Right atrium auricular region (tissue), 2 donors: ENCODE results near the gene CEP128. TPM values are rescaled to one million over a fixed set of nuclear protein-coding genes. Genes with fewer than 3 reads are reported as not detected.

ENCODE experiments used
- DNase-seq: peaks from one replicate; pipeline ENCODE4 v3.0.0-alpha.2; 2019; ENCODE audit warnings: low spot score
- H3K27ac ChIP-seq, 2 donors: fragments of 200-600 bp; sonication (generic); 1 replicate in 1 of 2; 2 replicates in 1 of 2; pipeline ENCODE4 v1.5.1; 2016 to 2019
- H3K27me3 ChIP-seq, 2 donors: fragments of 200-600 bp; sonication (generic); one replicate each; pipeline versions ENCODE4 v1.5.1 to v1.6.0; 2017 to 2019
- H3K36me3 ChIP-seq: fragments of 200-600 bp; sonication (generic); one replicate; pipeline ENCODE4 v1.5.1; 2016
- H3K4me1 ChIP-seq, 2 donors: fragments of 200-600 bp; sonication (generic); one replicate each; pipeline versions ENCODE4 v1.5.1 to v1.6.0; 2017 to 2019
- H3K4me3 ChIP-seq, 2 donors: fragments of 200-600 bp; sonication (generic); 1 replicate in 1 of 2; 2 replicates in 1 of 2; pipeline ENCODE4 v1.5.1; 2017 to 2019; ENCODE audit warnings: mild to moderate bottlenecking in 1 of 2, moderate library complexity in 1 of 2
- H3K9me3 ChIP-seq, 2 donors: fragments of 200-600 bp; sonication (generic); one replicate each; pipeline ENCODE4 v1.5.1; 2019
- total RNA-seq, 2 donors: library from RNA; depleted of rRNA; stranded (reverse); fragments of >200 nt; gene quantifications; one replicate each; pipeline ENCODE4 v1.1.0, GENCODE V29; 2016
- TF ChIP-seq, protein P1 (sequence below), 2 donors: fragments of 200-600 bp; sonication (generic); IDR thresholded peaks; one replicate each; pipeline ENCODE4 v1.5.1; 2019; ENCODE audit warnings: antibody characterized with exemption in 2 of 2

CEP128 gene
- total RNA-seq, 2 donors from 2014 or later = 1.3 to 2.7 TPM

DNA sequence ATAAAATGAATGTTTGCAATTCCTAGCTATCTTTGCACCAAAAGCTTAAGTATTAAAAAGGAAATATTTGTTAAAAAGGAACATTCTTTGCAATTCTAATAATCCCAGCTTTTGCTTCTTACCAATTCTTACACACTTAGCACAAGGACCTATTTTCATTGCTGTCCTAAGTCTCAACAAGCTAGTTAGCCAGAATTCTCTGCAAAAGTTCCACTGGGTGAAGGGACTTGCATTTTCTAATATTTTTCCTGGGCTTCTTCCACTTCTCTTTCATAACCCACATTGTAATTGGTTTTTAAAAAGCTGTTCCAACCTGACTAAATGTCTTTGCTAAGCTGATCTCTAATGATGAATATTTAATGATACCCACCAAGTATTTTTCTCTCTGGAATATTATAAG lies 422.5 kb downstream of the CEP128 start:
- no peak overlapping the region for H3K27ac ChIP-seq

DNA sequence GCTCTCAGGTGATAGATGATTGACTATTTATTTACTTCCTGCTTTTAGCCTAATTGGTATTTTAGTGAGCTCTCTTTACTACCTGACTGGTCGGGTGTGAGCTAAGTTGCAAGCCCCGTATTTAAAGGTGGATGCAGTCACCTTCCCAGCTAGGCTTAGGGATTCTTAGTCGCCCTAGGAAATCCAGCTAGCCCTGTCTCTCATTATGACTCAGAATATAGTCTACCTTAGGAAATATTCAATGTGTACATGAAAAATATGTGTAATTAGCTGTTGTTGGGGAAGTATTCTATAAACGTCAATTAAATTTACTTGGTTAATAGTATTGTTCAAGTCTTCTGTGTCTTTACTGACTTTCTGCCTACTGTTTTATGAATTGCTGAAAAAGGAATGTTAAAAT lies 423.4 kb downstream of the CEP128 start:
- Histone ChIP-seq H3K27me3 (no peaks in the 10 kb centered on the region), H3K4me1 (no peaks in the 10 kb centered on the region), H3K4me3 (no peak overlapping the region), H3K9me3 (peaks cover 0 to 2% of the 10 kb centered on the region in 2 donors), H3K36me3 (no peaks in the 10 kb centered on the region), H3K27ac (no peak overlapping the region)
- DNase-seq = no peak
- TF ChIP-seq, protein P1, sequence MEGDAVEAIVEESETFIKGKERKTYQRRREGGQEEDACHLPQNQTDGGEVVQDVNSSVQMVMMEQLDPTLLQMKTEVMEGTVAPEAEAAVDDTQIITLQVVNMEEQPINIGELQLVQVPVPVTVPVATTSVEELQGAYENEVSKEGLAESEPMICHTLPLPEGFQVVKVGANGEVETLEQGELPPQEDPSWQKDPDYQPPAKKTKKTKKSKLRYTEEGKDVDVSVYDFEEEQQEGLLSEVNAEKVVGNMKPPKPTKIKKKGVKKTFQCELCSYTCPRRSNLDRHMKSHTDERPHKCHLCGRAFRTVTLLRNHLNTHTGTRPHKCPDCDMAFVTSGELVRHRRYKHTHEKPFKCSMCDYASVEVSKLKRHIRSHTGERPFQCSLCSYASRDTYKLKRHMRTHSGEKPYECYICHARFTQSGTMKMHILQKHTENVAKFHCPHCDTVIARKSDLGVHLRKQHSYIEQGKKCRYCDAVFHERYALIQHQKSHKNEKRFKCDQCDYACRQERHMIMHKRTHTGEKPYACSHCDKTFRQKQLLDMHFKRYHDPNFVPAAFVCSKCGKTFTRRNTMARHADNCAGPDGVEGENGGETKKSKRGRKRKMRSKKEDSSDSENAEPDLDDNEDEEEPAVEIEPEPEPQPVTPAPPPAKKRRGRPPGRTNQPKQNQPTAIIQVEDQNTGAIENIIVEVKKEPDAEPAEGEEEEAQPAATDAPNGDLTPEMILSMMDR (IDR thresholded peaks at IDR 0.05) = no peak

More for the DNA sequence above, 422.5 kb downstream of the CEP128 start:
- Histone ChIP-seq H3K36me3 (no peaks in the 10 kb centered on the region), H3K27me3 (no peaks in the 10 kb centered on the region), H3K9me3 (no peaks in the 10 kb centered on the region), H3K4me1 (no peaks in the 10 kb centered on the region), H3K4me3 (no peak overlapping the region)
- TF ChIP-seq, protein P1 (IDR thresholded peaks at IDR 0.05) = no peak
- no peak for DNase-seq

DNA sequence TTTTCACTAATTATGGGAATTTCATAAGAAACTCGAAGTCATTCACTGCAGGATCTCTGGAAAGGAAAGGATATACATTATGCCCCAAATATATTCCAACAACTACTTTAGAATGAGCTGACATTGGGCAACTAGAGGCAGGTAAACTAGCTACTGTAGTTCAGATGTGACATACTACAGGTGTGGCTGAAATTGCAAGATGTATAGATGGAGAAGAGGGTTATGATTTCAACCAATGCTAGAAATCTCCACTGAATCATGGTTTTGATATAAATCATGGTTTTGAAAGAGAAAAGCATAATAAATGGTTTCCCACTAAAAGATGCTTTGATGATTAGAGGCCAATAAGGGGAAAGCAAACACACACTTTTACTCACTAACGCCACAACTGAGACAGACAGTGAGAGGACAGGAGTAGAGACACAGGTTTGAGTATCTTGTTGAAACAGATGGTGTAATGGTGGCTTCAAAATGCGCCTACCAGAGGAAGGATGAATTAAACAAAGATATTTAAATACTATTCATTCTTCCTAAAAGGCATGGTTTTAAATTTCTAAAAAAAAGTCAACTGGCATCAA lies 434.2 kb downstream of the CEP128 start:
- DNase-seq = no peak
- TF ChIP-seq, protein P1 (IDR thresholded peaks at IDR 0.05) = no peak
- H3K9me3 ChIP-seq = no peaks in the 10 kb centered on the region

DNA sequence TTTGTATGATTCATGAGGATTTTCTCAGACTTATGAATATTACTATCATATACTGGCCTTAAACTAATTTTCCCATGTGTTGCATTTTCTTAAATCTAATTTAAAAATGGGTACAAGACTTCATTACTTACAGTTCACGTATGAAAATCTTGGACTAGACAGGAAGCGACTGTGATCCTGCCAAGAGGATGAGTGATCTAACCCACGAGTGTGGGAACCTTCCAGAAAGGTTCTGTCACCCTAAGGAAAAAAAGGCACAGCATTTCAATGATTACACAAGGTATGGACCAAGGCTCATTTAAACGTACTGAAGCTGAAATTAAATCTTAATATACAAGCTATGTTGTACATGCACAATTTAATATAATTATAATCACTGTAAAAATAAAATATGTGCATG lies 436.8 kb downstream of the CEP128 start:
- no peaks in the 10 kb centered on the region for H3K4me1 ChIP-seq
- H3K27ac ChIP-seq = no peak overlapping the region
- no peak for DNase-seq
- H3K9me3 ChIP-seq = no peaks in the 10 kb centered on the region
- no peak overlapping the region for H3K4me3 ChIP-seq
- H3K36me3 ChIP-seq = no peaks in the 10 kb centered on the region
- TF ChIP-seq, protein P1 (IDR thresholded peaks at IDR 0.05) = no peak
- no peaks in the 10 kb centered on the region for H3K27me3 ChIP-seq

More for the DNA sequence above, 434.2 kb downstream of the CEP128 start:
- no peak overlapping the region for H3K27ac ChIP-seq
- no peak overlapping the region for H3K4me3 ChIP-seq
- no peaks in the 10 kb centered on the region for H3K36me3 ChIP-seq
- no peaks in the 10 kb centered on the region for H3K4me1 ChIP-seq
- no peaks in the 10 kb centered on the region for H3K27me3 ChIP-seq

DNA sequence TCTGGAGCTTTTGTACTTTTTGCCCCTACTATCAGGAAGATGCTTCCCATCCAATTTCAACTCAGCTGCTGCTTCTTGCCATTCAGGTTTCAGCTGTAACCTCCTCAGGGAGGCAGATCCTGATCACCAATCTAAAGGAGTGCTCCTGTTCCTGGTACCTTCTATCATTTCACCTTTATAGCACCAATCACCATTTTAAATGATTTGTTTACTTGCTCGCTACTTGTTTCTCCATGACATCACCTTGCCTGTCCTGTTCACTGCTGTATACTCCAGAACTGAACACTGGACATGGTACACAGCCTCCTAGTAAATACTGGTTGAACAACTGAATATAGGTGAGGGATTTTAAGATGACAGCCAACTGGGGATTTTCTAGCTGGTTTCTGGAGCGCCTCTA lies 443.0 kb downstream of the CEP128 start:
- Histone ChIP-seq H3K27ac (no peak overlapping the region), H3K36me3 (no peaks in the 10 kb centered on the region), H3K4me1 (no peaks in the 10 kb centered on the region), H3K27me3 (no peaks in the 10 kb centered on the region), H3K9me3 (no peaks in the 10 kb centered on the region), H3K4me3 (no peak overlapping the region)
- TF ChIP-seq, protein P1 (IDR thresholded peaks at IDR 0.05) = no peak
- DNase-seq = no peak

DNA sequence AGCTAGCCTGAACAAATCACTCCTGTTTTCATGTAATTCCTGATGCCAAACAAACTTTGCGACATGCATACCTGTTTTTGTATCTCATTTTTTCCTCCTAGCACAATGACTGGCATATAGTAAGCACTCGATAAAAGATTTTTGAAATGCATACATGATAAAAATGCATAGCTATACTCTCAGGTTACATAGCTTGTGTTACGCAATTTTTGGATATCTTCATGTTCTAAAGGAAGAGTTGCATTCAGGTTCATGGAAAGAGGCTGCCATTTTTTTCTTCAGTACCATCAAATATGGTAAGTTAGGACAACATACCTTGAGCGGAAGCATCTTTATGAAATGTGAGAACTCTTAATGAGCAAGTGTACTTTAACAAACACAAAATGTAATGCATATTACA lies 445.4 kb downstream of the CEP128 start:
- Histone ChIP-seq H3K27me3 (no peaks in the 10 kb centered on the region), H3K36me3 (no peaks in the 10 kb centered on the region), H3K4me1 (peaks cover 0 to 7% of the 10 kb centered on the region in 2 donors), H3K9me3 (no peaks in the 10 kb centered on the region), H3K27ac (no peak overlapping the region), H3K4me3 (no peak overlapping the region)
- no peak for DNase-seq
- TF ChIP-seq, protein P1 (IDR thresholded peaks at IDR 0.05) = no peak
